ENCODE measurements around the gene GPC6.

DNA sequence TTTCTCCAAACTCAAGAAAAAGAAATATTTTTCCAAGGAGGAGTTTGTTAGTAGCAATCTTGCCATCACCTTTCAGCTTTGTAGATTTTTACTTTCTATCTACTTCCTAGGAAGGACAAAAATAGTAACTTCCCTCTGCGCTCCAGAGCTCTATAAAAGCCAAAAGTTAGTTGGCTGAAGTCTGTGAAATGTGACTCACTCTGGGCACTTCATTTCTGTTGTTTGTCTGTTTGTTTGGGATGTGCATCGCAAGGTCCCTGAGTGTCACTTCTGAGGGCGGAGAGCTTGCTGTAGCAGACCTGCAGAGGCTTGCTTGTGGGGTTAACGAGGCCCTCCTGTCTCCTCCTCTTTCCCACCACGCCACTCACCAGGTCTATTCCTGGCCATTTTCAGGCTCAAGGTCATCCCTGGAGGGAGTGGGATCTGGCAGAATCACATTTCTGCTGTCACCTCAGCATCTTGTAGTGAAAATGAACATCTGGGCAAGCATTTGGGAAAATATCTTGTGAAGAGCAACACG lies 307.6 kb downstream of the GPC6 start:
- TF ChIP-seq, protein P1, sequence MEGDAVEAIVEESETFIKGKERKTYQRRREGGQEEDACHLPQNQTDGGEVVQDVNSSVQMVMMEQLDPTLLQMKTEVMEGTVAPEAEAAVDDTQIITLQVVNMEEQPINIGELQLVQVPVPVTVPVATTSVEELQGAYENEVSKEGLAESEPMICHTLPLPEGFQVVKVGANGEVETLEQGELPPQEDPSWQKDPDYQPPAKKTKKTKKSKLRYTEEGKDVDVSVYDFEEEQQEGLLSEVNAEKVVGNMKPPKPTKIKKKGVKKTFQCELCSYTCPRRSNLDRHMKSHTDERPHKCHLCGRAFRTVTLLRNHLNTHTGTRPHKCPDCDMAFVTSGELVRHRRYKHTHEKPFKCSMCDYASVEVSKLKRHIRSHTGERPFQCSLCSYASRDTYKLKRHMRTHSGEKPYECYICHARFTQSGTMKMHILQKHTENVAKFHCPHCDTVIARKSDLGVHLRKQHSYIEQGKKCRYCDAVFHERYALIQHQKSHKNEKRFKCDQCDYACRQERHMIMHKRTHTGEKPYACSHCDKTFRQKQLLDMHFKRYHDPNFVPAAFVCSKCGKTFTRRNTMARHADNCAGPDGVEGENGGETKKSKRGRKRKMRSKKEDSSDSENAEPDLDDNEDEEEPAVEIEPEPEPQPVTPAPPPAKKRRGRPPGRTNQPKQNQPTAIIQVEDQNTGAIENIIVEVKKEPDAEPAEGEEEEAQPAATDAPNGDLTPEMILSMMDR (IDR thresholded peaks at IDR 0.05; ENCODE audit: insufficient read depth, low read length), result no peak
- no peak for TF ChIP-seq POLR2AphosphoS5 (IDR thresholded peaks at IDR 0.05; ENCODE audit: low read depth)
- TF ChIP-seq, protein P2, sequence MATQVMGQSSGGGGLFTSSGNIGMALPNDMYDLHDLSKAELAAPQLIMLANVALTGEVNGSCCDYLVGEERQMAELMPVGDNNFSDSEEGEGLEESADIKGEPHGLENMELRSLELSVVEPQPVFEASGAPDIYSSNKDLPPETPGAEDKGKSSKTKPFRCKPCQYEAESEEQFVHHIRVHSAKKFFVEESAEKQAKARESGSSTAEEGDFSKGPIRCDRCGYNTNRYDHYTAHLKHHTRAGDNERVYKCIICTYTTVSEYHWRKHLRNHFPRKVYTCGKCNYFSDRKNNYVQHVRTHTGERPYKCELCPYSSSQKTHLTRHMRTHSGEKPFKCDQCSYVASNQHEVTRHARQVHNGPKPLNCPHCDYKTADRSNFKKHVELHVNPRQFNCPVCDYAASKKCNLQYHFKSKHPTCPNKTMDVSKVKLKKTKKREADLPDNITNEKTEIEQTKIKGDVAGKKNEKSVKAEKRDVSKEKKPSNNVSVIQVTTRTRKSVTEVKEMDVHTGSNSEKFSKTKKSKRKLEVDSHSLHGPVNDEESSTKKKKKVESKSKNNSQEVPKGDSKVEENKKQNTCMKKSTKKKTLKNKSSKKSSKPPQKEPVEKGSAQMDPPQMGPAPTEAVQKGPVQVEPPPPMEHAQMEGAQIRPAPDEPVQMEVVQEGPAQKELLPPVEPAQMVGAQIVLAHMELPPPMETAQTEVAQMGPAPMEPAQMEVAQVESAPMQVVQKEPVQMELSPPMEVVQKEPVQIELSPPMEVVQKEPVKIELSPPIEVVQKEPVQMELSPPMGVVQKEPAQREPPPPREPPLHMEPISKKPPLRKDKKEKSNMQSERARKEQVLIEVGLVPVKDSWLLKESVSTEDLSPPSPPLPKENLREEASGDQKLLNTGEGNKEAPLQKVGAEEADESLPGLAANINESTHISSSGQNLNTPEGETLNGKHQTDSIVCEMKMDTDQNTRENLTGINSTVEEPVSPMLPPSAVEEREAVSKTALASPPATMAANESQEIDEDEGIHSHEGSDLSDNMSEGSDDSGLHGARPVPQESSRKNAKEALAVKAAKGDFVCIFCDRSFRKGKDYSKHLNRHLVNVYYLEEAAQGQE (IDR thresholded peaks at IDR 0.05; ENCODE audit: insufficient replicate concordance, low read depth), result no peak
- no peak for TF ChIP-seq GABPA (IDR thresholded peaks at IDR 0.05; ENCODE audit: low read depth)

Data from HL-60 (cell line).